Measurements from ENCODE around the gene SPACA6.
"Not testable (repeated sequence)": the region's sequence is repeated elsewhere in the genome, so short reads cannot be mapped to it uniquely, and the experiment has no call there.

The SPACA6 gene

DNA sequence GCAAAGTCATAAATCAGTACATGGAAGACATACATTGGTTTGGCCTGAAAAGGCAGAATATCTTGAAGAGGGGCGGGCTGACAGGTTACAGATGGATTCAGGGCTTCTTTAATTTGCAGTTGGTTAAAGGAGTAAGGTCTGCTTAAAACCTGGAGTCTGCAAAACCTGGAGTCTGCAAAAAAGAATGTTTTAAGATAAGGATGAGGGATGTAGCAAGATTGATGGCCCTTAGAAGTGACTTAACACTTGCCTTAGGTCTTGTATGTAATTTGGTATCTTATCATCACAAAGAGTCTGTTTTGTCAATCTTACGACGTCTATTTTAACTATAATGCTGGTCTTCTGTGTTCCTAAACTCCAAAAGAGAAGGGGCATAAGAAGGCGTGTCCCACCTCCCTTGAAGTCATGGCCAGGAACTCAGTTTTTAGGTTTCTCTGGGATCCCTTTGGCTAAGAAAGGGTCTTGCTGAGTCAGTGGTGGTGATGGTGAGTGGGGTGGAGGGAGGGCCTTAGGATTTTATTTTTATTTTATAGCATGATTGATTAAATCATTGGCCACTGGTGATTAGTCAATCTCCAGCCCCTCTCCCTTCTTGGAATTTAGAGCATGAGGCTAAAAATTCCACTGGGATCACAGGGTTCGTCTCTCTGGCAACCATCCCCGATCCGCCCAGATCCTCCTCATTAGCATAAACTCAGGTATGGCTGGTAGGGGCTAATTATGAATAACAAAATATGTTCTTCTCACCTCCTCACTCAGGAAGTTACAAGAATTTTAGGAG is 40.8 kb downstream of the SPACA6 start:
- DNase-seq (ENCODE audit: low spot score), result no peak

DNA sequence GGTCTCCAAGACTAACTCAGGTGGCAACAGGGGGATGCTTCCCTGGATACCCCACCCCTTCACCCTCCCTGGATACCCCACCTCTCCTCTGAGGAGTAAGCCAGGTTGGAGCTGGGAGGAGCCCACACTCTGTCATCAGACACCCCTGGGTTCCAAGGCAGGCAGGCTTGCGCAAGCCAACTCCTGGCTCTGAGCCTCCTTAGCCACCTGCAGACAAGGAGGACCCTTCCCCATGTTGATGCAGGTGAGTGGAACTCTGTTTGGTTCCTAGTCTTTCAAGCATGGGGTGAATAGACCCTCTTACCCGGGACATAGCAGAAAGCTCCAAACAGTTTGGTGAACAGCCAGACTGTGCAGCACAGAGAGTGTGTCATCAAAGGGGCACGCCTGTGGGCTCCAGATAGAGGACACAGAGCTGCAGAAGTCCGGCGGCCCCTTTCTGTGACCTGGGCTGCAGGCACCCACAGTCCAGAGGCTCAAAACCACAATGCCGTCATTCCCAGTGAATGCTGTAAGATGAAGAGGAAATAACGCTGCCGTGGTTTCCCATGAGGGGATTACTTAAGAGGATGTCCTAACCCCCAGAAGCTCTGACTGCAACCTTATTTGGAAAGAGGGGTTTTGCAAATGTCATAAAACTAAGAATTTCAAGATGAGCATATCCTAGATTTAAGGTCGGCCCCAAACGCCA is 42.8 kb downstream of the SPACA6 start:
- DNase-seq (ENCODE audit: low spot score), result no peak

DNA sequence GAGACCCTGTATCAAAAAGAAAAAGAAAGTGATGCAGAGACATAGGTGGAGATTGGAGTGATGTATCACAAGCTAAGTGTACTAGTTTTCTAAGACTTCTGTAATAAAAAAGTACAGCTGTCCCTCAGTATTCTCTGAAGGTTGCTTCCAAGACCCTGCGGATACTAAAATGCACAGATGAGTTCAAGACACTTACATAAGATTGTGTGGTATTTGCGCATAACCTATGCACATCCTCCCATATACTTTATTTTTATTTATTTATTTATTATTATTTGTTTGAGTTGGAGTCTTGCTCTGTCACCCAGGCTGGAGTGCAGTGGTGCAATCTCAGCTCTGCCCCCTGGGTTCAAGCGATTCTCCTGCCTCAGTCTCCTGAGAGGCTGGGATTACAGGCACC is 44.3 kb downstream of the SPACA6 start:
- no peak for DNase-seq (ENCODE audit: low spot score)

DNA sequence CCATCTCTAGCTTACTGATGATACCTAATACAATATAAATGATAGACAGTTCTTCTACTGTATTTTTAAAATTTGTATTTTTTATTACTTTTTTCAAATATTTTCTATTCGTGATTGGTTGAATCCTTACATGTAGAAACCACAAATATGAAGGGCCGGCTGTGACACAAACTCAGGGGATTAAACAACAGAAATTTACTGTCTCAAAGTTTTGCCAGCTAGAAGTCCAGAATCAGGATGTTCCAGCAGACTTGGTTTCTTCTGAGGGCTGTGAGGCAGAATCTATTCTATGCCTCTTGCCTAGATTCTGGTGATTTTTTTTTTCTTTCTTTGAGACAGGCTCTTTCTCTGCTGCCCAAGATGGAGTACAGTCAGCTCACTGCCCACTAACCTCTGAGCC is 44.8 kb downstream of the SPACA6 start:
- DNase-seq (ENCODE audit: low spot score), result no peak

DNA sequence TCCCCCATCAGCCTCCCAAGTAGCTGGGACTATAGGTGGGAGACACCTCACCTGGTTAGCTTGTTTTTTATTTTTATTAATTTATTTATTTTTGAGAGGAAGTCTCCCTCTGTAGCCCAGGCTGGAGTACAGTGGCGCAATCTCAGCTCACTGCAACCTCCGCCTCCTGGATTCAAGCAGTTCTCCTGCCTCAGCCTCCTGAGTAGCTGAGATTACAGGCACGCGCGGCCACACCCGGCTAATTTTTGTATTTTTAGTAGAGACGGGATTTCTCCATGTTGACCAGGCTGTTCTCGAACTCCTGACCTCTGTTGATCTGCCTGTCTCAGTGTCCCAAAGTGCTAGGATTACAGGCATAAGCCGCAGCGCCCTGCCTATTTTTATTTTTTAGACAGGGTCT is 45.4 kb downstream of the SPACA6 start:
- DNase-seq (ENCODE audit: low spot score), result not testable (repeated sequence)

DNA sequence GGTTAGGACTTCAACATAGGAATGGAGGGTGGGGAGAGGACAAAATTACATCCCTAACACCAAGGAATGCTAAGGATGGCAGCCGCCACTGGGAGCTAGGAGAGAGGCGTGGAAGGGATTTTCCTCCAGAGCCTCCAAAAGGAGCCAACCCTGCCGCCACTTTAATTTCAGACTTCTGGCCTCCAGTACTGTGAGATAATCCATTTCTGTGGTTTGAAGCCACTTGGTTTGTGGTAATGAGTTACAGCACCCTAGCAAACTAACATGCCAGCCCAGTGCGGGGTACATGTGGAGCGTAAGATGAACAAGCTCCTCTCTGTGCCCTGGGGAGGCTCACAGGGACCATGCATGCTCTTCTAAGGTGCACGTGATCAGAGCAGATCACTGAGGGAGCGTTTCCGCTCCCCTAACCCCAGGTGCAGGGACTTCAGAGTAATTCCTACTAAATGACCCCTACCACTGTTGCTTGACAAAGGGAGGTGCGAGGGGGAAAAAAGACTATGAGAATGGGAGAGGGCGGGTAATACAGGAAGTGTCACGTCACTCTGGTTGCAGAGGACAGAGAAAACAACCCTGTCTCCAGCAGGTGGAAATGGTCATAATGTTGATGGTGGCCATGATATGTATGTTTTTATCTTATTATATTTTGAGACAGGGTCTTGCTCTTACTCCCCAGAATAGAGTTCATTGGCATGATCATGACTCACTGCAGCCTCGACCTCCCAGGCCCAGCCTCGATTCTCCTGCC is 46.5 kb downstream of the SPACA6 start:
- no peak for DNase-seq (ENCODE audit: low spot score)

DNA sequence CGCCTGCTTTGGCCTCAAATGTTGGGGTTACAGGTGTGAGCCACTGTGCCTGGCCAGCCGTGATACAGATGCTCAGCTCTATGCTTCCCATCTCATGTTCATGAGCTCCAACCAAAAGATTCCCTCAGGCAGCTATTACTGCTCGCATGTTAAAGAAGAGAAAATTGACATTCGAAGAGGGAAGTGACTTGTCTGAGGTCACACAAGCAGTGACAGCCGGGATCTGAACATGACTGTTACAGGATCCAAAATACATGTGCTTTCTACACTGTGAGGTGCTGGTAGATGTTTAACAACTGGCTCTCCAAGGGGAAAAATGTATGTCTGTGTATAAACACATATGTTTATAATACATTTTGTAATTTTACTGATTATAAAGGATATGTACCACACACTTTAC is 47.2 kb downstream of the SPACA6 start:
- DNase-seq (ENCODE audit: low spot score), result no peak

DNA sequence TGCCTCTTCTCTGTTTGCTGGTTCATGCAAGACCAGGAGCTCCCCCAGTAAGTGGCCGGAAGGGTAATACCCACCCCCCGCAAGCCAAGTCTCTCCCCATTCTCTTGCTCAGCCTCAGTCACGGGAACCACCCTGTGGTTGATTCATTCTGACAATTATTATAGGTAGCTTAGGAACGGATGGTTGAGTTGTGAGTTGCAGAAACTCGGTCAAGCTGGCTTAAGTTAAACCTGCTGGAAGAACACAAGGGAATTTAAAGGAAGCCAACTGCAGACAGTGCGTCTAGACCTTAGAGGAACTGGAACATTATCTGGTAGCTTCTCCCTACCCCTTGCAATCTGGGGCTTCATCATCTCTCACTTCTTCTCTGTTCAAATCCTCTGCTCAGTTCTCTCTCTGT is 49.7 kb downstream of the SPACA6 start:
- no peak for DNase-seq (ENCODE audit: low spot score)

DNA sequence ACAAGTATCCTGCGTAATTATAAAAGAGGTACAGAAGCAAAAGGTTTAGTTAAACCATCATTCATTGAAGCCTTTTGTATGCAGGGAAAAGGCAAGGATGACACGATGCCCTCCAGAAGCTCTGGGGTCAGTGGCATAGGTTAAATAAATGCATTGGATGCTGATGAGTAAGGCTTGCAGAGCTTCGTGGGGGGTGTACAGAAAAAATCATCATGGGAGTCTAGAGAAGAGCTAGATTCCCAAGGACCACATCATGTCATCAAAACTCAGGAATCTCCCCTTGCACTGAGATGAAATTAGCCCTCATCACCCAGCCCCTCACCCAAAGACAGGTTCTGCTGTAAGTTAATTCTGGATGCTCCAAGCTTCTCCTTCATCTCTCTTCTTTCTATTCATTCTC is 50.3 kb downstream of the SPACA6 start:
- DNase-seq (ENCODE audit: low spot score), result no peak

DNA sequence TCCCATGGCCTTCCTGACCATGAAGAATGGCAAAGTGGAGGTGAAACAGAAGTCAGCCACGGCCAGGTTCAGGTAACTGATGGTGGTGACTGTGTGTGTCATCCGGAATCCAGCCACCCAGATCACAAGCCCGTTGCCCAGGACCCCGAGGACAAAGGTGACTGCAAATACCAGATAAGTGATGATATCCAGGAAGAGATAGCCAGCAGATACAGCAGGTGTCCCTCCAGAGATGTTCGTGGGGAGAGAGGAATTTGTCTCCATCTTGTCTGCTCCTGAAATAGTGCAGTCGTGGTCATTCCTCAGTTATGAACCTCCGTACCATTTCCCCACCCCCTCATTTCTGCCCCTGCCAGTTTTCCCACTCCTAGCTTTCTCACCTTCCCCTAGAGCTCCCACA is 53.6 kb downstream of the SPACA6 start:
- no peak for DNase-seq (ENCODE audit: low spot score)

DNA sequence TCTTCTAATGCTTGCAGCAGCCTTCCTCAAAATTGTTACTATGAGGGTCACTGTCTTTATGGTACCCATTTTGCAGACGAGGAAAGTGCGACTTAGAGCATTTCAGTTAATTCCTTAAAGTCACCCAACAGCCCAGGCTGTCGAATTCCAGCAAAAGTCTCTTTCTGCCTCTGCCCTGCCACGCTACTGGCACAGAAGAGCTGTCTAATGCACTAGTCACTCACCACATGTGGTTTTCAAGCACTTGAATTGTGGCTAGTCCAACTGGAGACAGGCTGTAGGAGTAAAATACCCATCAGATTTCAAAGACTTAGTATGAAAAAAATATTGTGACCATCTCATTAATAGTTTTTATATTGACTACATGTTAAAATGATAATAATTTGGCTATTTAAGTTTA is 56.8 kb downstream of the SPACA6 start:
- no peak for DNase-seq (ENCODE audit: low spot score)

DNA sequence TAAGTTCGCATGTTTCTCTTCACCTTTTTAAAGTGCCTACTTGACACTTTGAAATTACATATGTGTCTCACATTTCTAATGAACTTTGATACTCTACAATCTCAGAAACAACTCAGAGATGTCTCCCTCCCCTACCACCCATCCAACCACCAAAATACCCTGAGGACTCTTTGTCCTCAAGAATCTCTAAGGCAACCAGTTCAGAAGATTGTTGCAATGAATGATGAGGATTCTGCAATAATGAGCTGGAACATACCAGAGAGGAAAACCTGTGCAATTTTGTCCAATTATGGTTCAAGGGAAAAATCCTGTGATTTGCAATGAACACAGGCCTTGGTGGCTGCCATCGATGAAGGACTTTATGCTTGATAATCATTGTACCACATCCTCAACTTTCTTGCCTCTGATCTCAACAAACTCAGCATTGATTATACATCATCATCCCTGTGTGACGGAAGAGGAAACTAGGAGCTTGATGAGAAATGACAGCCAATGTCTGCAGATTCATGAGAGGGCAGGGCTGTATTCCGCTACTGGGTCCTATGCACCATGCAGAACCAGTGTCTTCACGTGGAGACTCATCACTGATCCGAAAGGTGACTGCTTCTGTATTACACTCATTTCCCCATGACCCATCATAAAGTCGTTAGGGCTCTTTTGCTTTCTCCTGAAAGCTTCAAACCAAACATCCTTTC is 57.4 kb downstream of the SPACA6 start:
- DNase-seq (ENCODE audit: low spot score), result no peak

DNA sequence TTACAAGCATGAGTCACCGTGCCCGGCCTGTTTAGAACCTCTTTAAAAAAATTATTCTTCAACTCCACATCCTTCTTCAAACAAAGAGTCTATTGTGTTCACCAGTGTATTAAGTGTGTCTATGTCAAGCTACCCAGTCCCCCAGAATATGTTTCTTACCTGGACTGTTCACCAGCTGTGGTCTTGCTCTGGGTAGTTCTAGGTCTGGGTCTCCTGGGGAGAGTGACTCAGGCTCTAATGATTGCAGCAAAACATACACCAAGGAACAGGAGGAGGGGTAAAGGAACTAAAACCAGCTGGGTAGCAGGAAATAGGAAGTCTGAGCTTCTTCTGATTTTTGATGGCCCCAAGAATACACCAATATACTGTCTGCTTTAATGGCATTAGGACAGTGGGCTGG is 58.5 kb downstream of the SPACA6 start, which contains the start of gene FPR1:
TSS of gene FPR1 (minus strand) at position 224 of the 400 bp plus-strand sequence. CDS start 4,884 bp downstream, outside the sequence.
- DNase-seq (ENCODE audit: low spot score), result no peak

DNA sequence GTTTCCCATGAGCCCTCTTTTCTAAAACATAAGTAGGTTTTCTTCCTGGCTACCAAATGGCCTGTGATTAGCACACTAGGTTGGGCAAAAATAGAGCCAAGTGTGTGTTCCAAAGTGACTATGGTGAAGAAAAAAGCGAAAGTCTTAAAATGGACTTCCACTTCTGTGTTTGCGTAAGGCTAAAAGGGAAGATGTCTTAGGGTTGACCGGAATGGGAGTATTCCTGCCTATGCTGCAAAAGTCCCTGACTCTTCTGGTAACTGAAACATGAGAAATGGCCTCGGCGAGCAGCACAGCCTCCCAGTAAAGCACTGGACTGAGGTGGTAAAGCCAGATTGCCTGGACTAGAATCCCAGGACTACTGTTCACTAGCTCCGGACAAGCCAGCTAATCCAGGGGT is 61.0 kb downstream of the SPACA6 start:
- DNase-seq (ENCODE audit: low spot score), result no peak

DNA sequence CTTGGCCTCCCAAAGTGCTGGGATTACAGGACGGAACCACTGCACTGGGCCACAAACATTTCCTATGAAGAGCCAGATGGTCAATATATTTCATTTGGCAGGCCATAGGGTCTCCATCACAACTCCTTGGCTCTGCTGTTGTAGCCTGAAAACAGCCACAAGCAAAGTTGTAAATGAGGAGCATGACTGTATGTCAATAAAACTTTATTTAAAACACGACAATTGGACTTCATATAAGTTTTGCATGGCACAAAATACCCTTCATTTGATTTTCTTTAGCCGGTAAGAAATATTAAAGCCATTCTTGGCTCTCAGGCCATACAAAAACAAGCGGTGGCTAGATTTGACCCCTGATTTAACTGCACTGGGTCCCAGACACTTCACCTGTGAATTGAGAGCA is 61.6 kb downstream of the SPACA6 start:
- DNase-seq (ENCODE audit: low spot score), result no peak

Measured in LoVo (cell line).